Measurements from ENCODE around the gene BRI3BP.

- TF ChIP-seq CTCF (conservative IDR thresholded peaks at IDR 0.05; ENCODE audit: low read length) (no peak), EZH2phosphoT487 (IDR thresholded peaks at IDR 0.05; ENCODE audit: borderline replicate concordance) (no peak)
These were observed 30.2 kb upstream of the BRI3BP start for GRCh38 chr12:124963211-124963610.

All from Loucy (cell line).